ENCODE data around the gene SDS.
"Not testable (repeated sequence)": the region's sequence is repeated elsewhere in the genome, so short reads cannot be mapped to it uniquely, and the experiment has no call there.

DNA sequence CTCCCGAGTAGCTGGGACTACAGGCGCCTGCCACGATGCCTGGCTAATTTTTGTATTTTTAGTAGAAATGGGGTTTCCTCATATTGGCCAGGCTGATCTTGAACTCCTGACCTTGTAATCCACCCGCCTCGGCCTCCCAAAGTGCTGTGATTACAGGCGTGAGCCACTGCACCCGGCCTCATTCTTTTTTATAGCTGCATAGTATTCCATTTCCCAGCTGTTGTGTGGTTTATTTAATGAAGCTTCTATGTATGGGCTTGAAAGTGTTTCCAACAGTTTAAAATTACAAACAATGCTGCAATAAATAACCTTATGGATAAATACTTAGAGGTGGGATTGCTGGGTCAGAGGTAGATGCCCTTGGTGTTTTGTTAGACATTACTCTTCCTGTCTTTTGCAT, 49.5 kb downstream of the SDS start:
- TF ChIP-seq, protein P1, sequence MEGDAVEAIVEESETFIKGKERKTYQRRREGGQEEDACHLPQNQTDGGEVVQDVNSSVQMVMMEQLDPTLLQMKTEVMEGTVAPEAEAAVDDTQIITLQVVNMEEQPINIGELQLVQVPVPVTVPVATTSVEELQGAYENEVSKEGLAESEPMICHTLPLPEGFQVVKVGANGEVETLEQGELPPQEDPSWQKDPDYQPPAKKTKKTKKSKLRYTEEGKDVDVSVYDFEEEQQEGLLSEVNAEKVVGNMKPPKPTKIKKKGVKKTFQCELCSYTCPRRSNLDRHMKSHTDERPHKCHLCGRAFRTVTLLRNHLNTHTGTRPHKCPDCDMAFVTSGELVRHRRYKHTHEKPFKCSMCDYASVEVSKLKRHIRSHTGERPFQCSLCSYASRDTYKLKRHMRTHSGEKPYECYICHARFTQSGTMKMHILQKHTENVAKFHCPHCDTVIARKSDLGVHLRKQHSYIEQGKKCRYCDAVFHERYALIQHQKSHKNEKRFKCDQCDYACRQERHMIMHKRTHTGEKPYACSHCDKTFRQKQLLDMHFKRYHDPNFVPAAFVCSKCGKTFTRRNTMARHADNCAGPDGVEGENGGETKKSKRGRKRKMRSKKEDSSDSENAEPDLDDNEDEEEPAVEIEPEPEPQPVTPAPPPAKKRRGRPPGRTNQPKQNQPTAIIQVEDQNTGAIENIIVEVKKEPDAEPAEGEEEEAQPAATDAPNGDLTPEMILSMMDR (IDR thresholded peaks at IDR 0.05; ENCODE audit: borderline replicate concordance, extremely low read depth, low read length, poor library complexity, severe bottlenecking) = not testable (repeated sequence)
- not testable (repeated sequence) for TF ChIP-seq EZH2 (IDR thresholded peaks at IDR 0.05; ENCODE audit: borderline replicate concordance, low read depth, low read length, severe bottlenecking)
